ENCODE measurements around the gene RSBN1L.

RSBN1L gene

DNA sequence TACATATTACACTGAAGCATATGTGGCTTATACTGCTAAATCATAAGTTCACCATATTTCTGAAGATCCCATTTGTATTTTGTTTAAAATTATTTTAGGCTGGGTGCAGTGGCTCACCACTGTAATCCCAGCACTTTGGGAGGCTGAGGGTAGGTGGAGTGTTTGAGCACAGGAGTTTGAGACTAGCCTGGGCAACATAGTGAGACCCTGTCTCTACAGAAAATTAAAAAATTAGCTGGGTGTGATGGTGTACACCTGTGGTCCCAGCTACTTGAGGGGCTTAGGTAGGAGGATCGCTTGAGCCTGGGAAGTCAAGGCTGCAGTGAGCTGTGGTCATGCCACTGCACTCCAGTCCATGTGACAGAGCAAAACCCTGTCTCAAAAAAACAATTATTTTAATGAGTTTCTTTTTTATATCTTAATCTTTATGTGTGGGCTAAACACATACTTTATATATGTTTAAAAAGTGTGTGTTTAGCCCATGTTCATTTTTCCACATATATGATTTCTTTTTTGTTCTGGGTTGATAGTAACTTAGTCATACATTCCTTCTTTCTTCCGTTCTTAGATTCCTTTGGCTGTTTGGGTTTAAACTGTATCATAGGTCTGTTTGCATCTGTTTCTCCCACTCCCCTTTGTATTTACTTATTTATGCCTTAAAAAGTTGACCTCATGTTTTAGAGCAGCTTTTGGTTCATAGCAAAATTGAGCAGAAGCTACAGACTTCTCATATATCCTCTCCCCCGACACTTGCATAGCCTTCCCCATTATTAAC, 33.5 kb downstream of the RSBN1L start:
- Histone ChIP-seq H4K20me1 (peaks cover 41 to 98% (median 89%) of the 10 kb centered on the region in 11 experiments; a peak in 20 of 22 replicates), H3K27me3 (no peaks in the 10 kb centered on the region), H3K4me1 (peaks cover 0 to 36% (median 14%) of the 10 kb centered on the region in 10 experiments; a peak in 13 of 20 replicates)

DNA sequence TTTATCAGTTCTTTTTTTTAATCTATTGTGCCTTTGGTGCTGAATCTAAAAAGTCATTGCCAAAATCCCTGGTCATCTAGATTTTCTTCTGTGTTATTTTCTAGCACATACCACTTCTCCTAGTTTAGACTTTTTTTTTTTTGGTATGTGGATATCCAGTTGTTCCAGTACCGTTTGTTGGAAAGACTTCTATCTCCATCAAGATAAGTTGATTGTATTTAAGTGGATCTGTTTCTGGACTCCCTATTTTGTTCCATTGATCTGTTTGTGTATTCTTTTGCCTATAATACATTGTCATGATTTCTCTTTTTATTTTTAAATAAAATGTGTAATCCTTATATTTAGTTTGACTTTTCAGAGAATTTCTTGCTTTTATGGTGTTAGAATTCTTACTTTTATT, 35.5 kb downstream of the RSBN1L start:
- no peak overlapping the region for H3K4me2 ChIP-seq
- TF ChIP-seq Cebpa-rat (IDR thresholded peaks at IDR 0.05), result no peak
- no peaks in the 10 kb centered on the region for H3K27me3 ChIP-seq
- peaks cover 41 to 99% (median 71%) of the 10 kb centered on the region in 11 experiments; a peak in 20 of 22 replicates for H4K20me1 ChIP-seq
- H3K27ac ChIP-seq, result no peak overlapping the region
- peaks cover 0 to 39% (median 14%) of the 10 kb centered on the region in 10 experiments; a peak in 13 of 20 replicates for H3K4me1 ChIP-seq
- peaks cover 4 to 46% (median 17%) of the 10 kb centered on the region in 11 experiments; a peak in 17 of 22 replicates for H3K36me3 ChIP-seq
- no peaks in the 10 kb centered on the region for H3K9me3 ChIP-seq (replicated peaks in 1 of 11)
- H3K9ac ChIP-seq, result no peak overlapping the region
- no peak overlapping the region for H3K4me3 ChIP-seq

More for the DNA sequence above, 33.5 kb downstream of the RSBN1L start:
- peaks cover 4 to 51% (median 20%) of the 10 kb centered on the region in 11 experiments; a peak in 14 of 22 replicates for H3K36me3 ChIP-seq
- no peak overlapping the region for H3K4me3 ChIP-seq
- no peak for TF ChIP-seq Cebpa-rat (IDR thresholded peaks at IDR 0.05)
- H3K9ac ChIP-seq, result no peak overlapping the region
- H3K9me3 ChIP-seq (replicated peaks in 1 of 11), result no peaks in the 10 kb centered on the region
- H3K27ac ChIP-seq, result no peak overlapping the region
- no peak overlapping the region for H3K4me2 ChIP-seq

DNA sequence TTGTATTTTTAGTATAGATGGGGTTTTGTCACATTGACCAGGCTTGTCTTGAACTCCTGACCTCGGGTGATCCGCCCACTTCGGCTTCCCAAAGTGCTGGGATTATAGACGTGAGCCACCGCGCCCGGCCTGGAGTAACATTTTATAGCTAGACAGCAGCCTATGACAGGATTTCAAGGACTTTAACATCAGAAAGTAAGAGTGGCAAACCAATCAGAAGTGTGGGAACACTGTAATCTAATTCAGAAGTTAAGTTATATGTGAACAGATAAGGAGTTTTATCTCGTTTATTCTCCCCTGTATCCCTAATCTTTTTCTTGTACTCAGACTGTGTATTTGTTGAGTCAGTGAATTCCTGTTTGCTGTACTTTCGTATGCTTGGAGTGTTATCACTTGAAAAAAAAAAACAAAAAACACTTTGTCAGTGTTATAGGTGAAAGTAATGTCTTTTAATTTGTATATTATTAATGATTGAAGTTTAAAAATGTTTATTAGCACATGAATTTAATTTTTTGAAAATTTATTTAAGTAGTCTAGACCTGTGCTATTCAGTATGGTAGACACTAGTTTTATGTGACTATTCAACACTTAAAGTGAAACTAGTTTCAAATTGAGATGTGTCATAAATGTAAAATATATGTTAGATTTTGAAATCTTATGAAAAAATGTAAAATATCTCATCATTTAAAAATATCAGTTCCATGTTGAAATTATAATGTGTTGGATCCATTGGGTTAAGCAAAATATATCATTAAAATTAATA, 38.6 kb downstream of the RSBN1L start:
- Histone ChIP-seq H3K36me3 (peaks cover 24 to 57% (median 34%) of the 10 kb centered on the region in 11 experiments; a peak in 21 of 22 replicates), H3K9me3 (replicated peaks in 1 of 11) (no peaks in the 10 kb centered on the region), H3K27ac (no peak overlapping the region), H3K27me3 (no peaks in the 10 kb centered on the region), H3K4me1 (peaks cover 0 to 19% (median 0%) of the 10 kb centered on the region in 10 experiments; a peak in 4 of 20 replicates), H4K20me1 (peaks cover 20 to 68% (median 48%) of the 10 kb centered on the region in 11 experiments; a peak in 19 of 22 replicates), H3K9ac (no peak overlapping the region), H3K4me3 (no peak overlapping the region), H3K4me2 (no peak overlapping the region)
- TF ChIP-seq Cebpa-rat (IDR thresholded peaks at IDR 0.05), result no peak

DNA sequence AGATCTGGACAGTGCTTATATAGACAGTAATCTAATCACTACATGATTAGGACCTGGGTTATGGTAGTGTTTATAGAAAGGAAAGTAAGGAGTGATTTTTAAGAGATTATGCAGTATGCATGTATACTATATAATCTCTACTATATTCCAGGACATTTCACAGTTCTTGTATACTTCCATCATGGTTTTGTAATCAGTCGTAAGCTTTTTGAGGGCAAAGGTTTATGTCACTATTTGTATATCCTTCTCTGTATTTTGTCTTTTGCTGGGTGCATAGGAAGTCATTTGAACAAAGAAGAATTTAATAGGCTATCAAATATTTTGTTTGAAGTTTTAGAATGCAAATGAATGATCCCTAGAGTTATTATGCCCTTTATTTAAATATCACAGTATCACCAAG, 39.2 kb downstream of the RSBN1L start:
- Histone ChIP-seq H3K27ac (no peak overlapping the region), H4K20me1 (peaks cover 14 to 62% (median 42%) of the 10 kb centered on the region in 11 experiments; a peak in 17 of 22 replicates), H3K27me3 (no peaks in the 10 kb centered on the region), H3K4me1 (peaks cover 0 to 16% (median 0%) of the 10 kb centered on the region in 10 experiments; a peak in 4 of 20 replicates), H3K4me2 (no peak overlapping the region), H3K9ac (no peak overlapping the region), H3K9me3 (replicated peaks in 1 of 11) (no peaks in the 10 kb centered on the region), H3K4me3 (no peak overlapping the region), H3K36me3 (peaks cover 24 to 57% (median 35%) of the 10 kb centered on the region in 11 experiments; a peak in 21 of 22 replicates)
- no peak for TF ChIP-seq Cebpa-rat (IDR thresholded peaks at IDR 0.05)

DNA sequence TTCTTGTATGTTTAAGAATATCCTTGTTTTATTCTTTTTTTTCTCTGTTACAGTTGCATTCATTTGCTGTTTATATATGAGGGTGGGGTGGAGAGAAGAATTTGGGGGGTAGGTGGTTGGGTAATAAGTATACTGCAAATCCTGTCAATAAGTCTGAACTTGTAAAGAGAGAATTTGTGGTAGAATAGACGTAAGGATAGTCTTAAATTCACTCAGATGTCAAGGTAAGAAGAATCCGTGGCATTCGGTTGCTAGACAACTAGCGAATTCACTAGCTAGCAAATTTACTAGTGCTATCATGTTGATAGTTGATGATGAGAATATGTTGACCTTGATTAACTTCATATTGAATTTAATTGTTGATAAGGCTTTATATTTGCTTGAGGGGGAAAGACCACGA, 40.7 kb downstream of the RSBN1L start:
- peaks cover 22 to 57% (median 41%) of the 10 kb centered on the region in 11 experiments; a peak in 21 of 22 replicates for H3K36me3 ChIP-seq
- H3K27ac ChIP-seq, result no peak overlapping the region
- H3K4me2 ChIP-seq, result no peak overlapping the region
- H3K9ac ChIP-seq, result no peak overlapping the region
- no peaks in the 10 kb centered on the region for H3K27me3 ChIP-seq
- H3K4me1 ChIP-seq, result peaks cover 0 to 16% (median 0%) of the 10 kb centered on the region in 10 experiments; a peak in 4 of 20 replicates
- no peaks in the 10 kb centered on the region for H3K9me3 ChIP-seq (replicated peaks in 1 of 11)
- no peak overlapping the region for H3K4me3 ChIP-seq
- TF ChIP-seq Cebpa-rat (IDR thresholded peaks at IDR 0.05), result no peak
- H4K20me1 ChIP-seq, result peaks cover 6 to 47% (median 27%) of the 10 kb centered on the region in 11 experiments; a peak in 14 of 22 replicates

DNA sequence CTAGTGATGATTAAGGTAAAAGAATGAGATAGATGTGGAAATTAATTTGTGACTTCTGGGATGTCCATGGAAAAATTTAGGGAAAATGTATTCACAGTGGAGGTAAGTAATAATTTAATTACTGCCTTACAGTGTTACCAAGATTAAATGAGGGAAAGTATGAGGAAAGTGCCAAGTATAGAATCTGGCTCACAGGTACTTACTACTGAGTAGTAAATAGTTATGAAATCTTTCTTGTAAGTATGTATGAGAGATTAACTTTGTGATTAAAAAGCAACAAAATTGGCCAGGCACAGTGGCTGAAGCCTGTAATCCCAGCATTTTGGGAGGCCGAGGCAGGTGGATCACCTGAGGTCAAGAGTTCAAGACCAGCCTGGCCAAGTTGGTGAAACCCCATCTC, 42.1 kb downstream of the RSBN1L start:
- Histone ChIP-seq H3K4me1 (peaks cover 0 to 20% (median 0%) of the 10 kb centered on the region in 10 experiments; a peak in 4 of 20 replicates), H3K4me3 (no peak overlapping the region), H3K9ac (no peak overlapping the region), H3K9me3 (replicated peaks in 1 of 11) (no peaks in the 10 kb centered on the region), H3K36me3 (peaks cover 22 to 71% (median 50%) of the 10 kb centered on the region in 11 experiments), H3K27me3 (no peaks in the 10 kb centered on the region), H3K27ac (no peak overlapping the region), H3K4me2 (no peak overlapping the region), H4K20me1 (peaks cover 3 to 45% (median 20%) of the 10 kb centered on the region in 11 experiments; a peak in 15 of 22 replicates)
- TF ChIP-seq Cebpa-rat (IDR thresholded peaks at IDR 0.05), result no peak

DNA sequence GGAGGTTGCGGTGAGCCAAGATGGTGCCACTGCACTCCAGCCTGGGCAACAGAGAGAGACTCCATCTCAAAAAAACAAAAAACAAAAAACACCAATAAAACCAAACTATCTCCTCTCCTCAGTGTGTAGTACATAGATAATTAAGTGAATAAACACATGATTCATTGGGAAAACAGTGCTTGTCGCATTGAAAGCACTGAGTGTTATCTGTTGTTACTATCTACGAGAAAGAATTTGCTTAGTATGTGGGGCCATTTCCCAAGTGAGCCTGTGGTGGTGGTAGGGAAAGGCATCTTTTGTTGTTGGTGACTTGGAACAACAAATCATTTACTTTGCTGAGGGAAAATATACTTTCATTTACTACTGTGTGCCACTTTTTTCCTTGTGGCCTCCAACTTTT, 42.6 kb downstream of the RSBN1L start:
- Histone ChIP-seq H4K20me1 (peaks cover 3 to 46% (median 16%) of the 10 kb centered on the region in 11 experiments; a peak in 15 of 22 replicates), H3K27me3 (no peaks in the 10 kb centered on the region), H3K9me3 (replicated peaks in 1 of 11) (no peaks in the 10 kb centered on the region), H3K4me3 (no peak overlapping the region), H3K4me1 (peaks cover 0 to 23% (median 0%) of the 10 kb centered on the region in 10 experiments; a peak in 4 of 20 replicates), H3K36me3 (peaks cover 24 to 76% (median 53%) of the 10 kb centered on the region in 11 experiments), H3K4me2 (no peak overlapping the region), H3K9ac (no peak overlapping the region), H3K27ac (no peak overlapping the region)
- no peak for TF ChIP-seq Cebpa-rat (IDR thresholded peaks at IDR 0.05)

DNA sequence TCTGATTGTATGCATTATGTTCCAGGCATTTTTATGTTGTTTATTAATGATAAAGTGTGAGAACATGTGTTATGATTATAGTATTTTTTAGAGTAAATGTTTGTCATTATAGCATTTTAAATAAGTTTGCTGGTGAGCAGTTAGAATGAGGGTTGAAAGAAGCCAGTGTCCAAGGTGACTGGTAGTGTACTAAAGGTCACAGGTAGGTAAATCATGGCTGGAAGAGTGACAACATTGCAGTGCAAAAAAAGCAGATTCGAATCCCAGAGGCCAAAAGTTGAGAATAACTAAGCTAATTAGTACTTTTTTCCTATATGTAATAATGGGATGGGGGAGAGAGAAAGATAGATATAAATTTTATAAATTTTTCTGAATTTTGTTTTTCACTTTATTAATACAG, 44.0 kb downstream of the RSBN1L start:
- no peak overlapping the region for H3K4me3 ChIP-seq
- no peaks in the 10 kb centered on the region for H3K9me3 ChIP-seq (replicated peaks in 1 of 11)
- H3K9ac ChIP-seq, result no peak overlapping the region
- no peak for TF ChIP-seq Cebpa-rat (IDR thresholded peaks at IDR 0.05)
- no peak overlapping the region for H3K27ac ChIP-seq
- H3K4me2 ChIP-seq, result no peak overlapping the region
- H3K36me3 ChIP-seq, result peaks cover 28 to 90% (median 63%) of the 10 kb centered on the region in 11 experiments
- H3K27me3 ChIP-seq, result no peaks in the 10 kb centered on the region
- peaks cover 0 to 17% (median 0%) of the 10 kb centered on the region in 10 experiments; a peak in 4 of 20 replicates for H3K4me1 ChIP-seq
- peaks cover 0 to 35% (median 8%) of the 10 kb centered on the region in 11 experiments; a peak in 11 of 22 replicates for H4K20me1 ChIP-seq

DNA sequence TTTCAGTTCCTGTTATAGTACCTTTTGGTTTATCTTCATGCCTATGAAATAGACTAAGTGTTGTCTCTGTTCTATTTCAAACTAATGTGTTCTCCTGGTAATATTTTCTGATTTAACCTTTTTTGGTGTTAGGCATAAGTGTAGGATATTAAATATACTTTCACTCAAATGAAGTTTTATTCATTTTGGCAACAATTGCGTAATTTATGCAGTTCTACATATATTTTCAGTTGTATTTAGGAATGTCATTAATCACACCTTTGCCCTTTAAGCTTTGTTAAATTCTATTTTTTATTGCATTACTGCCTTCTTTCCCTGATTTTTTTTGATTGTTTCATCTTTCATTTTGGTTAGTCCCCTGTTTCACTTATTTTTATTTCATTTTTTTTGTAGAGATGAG, 47.3 kb downstream of the RSBN1L start:
- peaks cover 0 to 39% (median 10%) of the 10 kb centered on the region in 11 experiments; a peak in 11 of 22 replicates for H4K20me1 ChIP-seq
- no peak for TF ChIP-seq Cebpa-rat (IDR thresholded peaks at IDR 0.05)
- no peaks in the 10 kb centered on the region for H3K27me3 ChIP-seq
- no peak overlapping the region for H3K4me3 ChIP-seq
- H3K4me1 ChIP-seq, result peaks cover 0 to 9% (median 0%) of the 10 kb centered on the region in 10 experiments; a peak in 3 of 20 replicates
- H3K9me3 ChIP-seq (replicated peaks in 1 of 11), result no peaks in the 10 kb centered on the region
- H3K9ac ChIP-seq, result no peak overlapping the region
- no peak overlapping the region for H3K27ac ChIP-seq
- no peak overlapping the region for H3K4me2 ChIP-seq
- peaks cover 18 to 97% (median 61%) of the 10 kb centered on the region in 11 experiments for H3K36me3 ChIP-seq

Measured in BLaER1 treated with 17β-estradiol and CSF1 and Interleukin-3, amounts not matched to agents 10 nM and 100 nM (cell line).